Activated T-cell treated with anti-CD3 and anti-CD28 coated beads, Interleukin-2, amount 50 U/mL, for 72 hours (primary cell): Measurements from ENCODE around the gene KLK12. TPM values are rescaled to one million over a fixed set of nuclear protein-coding genes. Genes with fewer than 3 reads are reported as not detected.

ENCODE experiments used
- ATAC-seq, 2 donors: fragments of 150-1000 bp; cut with Tn5 transposase; replicated peaks in 1 of 2; 2 replicates each; pipeline ENCODE4 v1.10.0; 2021; ENCODE audit warnings: moderate library complexity in 2 of 2, mild to moderate bottlenecking in 1 of 2
- DNase-seq, 2 donors: peaks; one replicate each; pipeline ENCODE4 v3.0.0; 2021 to 2022; ENCODE audit warnings: mixed read lengths in 1 of 2
- H3K27ac Mint-ChIP-seq: one replicate; pipeline ENCODE4 v1.8.0; 2022; ENCODE audit warnings: mild to moderate bottlenecking, moderate library complexity, mixed read lengths
- H3K27me3 Mint-ChIP-seq: one replicate; pipeline ENCODE4 v1.8.0; 2022; ENCODE audit warnings: low read depth, mixed read lengths
- H3K36me3 Mint-ChIP-seq, 2 donors: one replicate each; pipeline ENCODE4 v1.8.0; 2022; ENCODE audit warnings: mixed read lengths in 2 of 2, mild to moderate bottlenecking in 1 of 2; ENCODE audit not compliant: insufficient read depth in 2 of 2
- H3K4me1 Mint-ChIP-seq: one replicate; pipeline ENCODE4 v1.8.0; 2022; ENCODE audit warnings: low read depth, mixed read lengths
- H3K4me3 Mint-ChIP-seq, 2 donors: one replicate each; pipeline ENCODE4 v1.8.0; 2022; ENCODE audit warnings: mild to moderate bottlenecking in 2 of 2, mixed read lengths in 2 of 2, moderate library complexity in 2 of 2
- H3K9me3 Mint-ChIP-seq, 2 donors: one replicate each; pipeline ENCODE4 v1.8.0; 2022; ENCODE audit warnings: mixed read lengths in 2 of 2
- total RNA-seq, 2 donors: library from RNA; stranded (reverse); gene quantifications; one replicate each; pipeline ENCODE4 v1.2.3, GENCODE V29; 2022

KLK12 gene
- not detected for total RNA-seq

DNA sequence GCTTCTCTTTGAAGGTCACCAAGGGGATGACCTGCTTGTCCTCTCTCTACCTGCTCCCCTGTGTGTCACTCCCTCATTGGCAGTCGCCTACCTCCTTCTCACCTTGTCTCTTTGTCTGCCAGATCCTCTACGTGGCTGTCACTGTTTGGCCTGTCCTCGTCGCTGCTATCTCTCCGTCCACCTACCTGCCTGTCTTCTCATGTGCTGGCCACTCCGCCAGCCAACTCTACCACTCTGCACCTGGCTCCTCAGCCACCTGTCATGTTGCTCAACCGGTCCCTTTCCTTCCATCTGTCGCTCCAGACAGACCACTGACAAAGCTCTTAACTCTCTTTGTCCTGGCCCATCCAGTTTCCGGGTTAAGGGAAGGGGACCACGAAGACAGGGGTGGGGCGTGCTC is at the start of gene KLK12:
Gene KLK12, minus strand, starts transcription at position 299 of the 400 bp plus-strand sequence. CDS start 381 bp downstream, outside the sequence.
- Mint-ChIP-seq H3K27ac (no peak within 1 kb of the TSS), H3K36me3 (no peaks in the 10 kb centered on the region), H3K4me3 (no peak within 1 kb of the TSS), H3K27me3 (peaks cover 21% of the 10 kb centered on the region), H3K4me1 (no peaks in the 10 kb centered on the region), H3K9me3 (no peaks in the 10 kb centered on the region)
- ATAC-seq (no peak), DNase-seq (no peak)

DNA sequence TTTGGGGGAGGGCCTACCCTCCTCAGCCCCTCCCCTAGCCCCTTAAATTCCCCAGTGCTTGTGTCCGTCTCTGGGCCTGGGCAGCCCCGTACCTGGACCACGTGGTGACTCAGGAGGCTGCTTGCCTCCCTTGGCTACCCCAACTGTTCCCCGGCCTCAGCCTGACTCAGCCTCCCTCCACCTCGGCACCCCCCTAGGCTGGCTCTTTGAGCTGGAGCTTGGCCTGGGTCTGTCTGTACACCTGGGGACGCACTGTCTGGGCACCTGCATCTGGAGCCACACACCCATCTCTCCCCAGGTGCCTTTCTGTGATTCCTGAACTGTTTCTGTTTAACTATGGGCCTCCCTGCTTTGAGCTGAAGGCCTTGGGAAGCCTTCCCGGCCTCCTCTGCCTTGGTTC is 49.7 kb upstream of the KLK12 start:
- no peaks in the 10 kb centered on the region for H3K36me3 Mint-ChIP-seq
- ATAC-seq = no peak

GRCh38 chr19:51083783-51084182 is 49.0 kb upstream of the KLK12 start:
- ATAC-seq (no peak), DNase-seq (no peak)
- Mint-ChIP-seq H3K4me3 (no peak overlapping the region), H3K9me3 (no peaks in the 10 kb centered on the region), H3K36me3 (no peaks in the 10 kb centered on the region), H3K4me1 (peaks cover 4% of the 10 kb centered on the region), H3K27me3 (peaks cover 19% of the 10 kb centered on the region), H3K27ac (no peak overlapping the region)

More for the DNA sequence above, 49.7 kb upstream of the KLK12 start:
- no peak overlapping the region for H3K4me3 Mint-ChIP-seq
- no peak for DNase-seq
- H3K27me3 Mint-ChIP-seq = peaks cover 19% of the 10 kb centered on the region
- no peaks in the 10 kb centered on the region for H3K9me3 Mint-ChIP-seq
- H3K27ac Mint-ChIP-seq = no peak overlapping the region
- peaks cover 4% of the 10 kb centered on the region for H3K4me1 Mint-ChIP-seq

- ATAC-seq (no peak), DNase-seq (no peak)
- peaks cover 4% of the 10 kb centered on the region for H3K4me1 Mint-ChIP-seq
- no peak overlapping the region for H3K27ac Mint-ChIP-seq
- no peaks in the 10 kb centered on the region for H3K9me3 Mint-ChIP-seq
- no peaks in the 10 kb centered on the region for H3K36me3 Mint-ChIP-seq
- H3K4me3 Mint-ChIP-seq = no peak overlapping the region
- H3K27me3 Mint-ChIP-seq = peaks cover 19% of the 10 kb centered on the region
Measured at GRCh38 chr19:51083181-51083580, 48.4 kb upstream of the KLK12 start.

DNA sequence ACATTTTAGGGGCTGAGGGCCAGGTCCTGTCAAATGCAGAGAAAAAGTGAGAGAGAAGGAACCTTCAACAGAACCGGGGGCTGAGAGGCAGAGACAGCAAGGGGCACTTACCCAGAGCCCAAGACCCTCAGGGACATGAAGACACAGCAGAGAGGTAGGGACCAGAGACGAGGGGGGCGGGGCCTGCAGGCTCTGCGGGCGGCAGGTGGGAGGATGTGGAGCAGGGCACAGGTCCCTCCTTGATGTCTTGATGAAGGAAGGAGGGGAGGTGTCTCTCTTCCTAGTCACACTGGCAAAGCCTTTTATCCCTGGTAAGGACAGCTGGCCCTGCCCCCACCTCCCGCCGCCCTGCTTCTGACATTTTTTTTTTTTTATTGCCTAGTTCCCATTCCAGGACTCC is 47.8 kb upstream of the KLK12 start, which contains the start of gene KLK14:
Gene KLK14, minus strand, starts transcription at position 277 of the 400 bp plus-strand sequence. Its CDS starts 273 bp downstream, at position 4.
- DNase-seq = no peak
- H3K4me3 Mint-ChIP-seq = no peak within 1 kb of the TSS
- H3K27ac Mint-ChIP-seq = no peak within 1 kb of the TSS

DNA sequence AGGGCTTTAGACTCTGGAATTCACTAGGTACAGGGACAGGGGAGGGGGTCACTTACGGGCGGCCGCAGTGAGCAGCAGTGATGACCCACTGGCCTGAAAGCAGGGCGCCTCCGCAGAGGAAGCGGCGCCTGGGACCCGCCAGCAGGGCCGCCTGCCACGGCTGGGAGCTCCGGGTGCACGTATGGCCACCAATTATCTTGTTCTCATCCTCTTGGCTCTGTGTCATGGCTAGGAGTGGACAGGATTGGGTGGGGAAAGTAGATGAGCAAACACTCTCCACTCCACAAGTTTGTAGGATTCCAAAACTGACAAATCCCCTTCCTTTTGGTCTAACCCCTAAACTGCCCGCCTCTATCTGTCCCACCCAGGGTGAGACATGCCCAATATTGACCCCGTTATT is 46.7 kb upstream of the KLK12 start:
- ATAC-seq = no peak
- H3K4me1 Mint-ChIP-seq = peaks cover 4% of the 10 kb centered on the region
- H3K36me3 Mint-ChIP-seq = no peaks in the 10 kb centered on the region

More for the DNA sequence above, 47.8 kb upstream of the KLK12 start, which contains the start of gene KLK14:
- Mint-ChIP-seq H3K36me3 (no peaks in the 10 kb centered on the region), H3K4me1 (peaks cover 4% of the 10 kb centered on the region), H3K9me3 (no peaks in the 10 kb centered on the region), H3K27me3 (peaks cover 19% of the 10 kb centered on the region)
- ATAC-seq = no peak

DNA sequence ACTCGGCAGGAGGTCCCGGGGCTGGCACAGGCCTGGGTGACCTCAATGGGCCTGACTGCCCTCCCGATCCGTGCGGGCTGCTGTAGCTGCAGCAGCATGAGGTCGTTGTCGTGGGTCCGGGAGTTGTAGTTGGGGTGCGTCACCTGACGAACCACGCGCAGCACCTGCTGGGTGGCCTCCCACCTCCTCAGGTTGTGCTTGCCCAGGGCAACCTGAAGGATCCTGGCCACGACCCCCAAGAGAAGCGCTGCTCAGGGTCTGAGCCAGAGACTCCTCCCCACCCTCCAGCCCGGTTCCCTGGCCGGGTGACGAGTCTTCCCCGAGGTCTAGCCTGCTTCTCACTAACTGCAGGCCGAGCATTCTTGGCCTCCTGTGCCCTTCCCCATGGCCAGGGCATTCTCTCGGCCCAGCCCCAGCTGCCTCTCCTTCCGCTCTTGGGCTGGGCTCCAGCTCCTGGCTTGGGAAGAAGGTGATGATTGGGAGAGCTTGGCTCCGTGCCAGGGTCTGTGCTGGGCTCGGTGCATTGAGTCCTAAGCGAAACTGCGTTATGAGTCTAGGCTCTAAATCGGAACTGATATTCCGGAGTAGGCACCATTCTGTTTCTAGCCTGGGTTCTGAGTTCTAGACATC is 44.8 kb upstream of the KLK12 start:
- Mint-ChIP-seq H3K36me3 (no peaks in the 10 kb centered on the region), H3K9me3 (no peaks in the 10 kb centered on the region), H3K4me1 (peaks cover 4% of the 10 kb centered on the region), H3K4me3 (no peak overlapping the region), H3K27ac (no peak overlapping the region), H3K27me3 (peaks cover 22% of the 10 kb centered on the region)
- DNase-seq (no peak), ATAC-seq (no peak)

More for the DNA sequence above, 46.7 kb upstream of the KLK12 start:
- Mint-ChIP-seq H3K4me3 (no peak overlapping the region), H3K9me3 (no peaks in the 10 kb centered on the region), H3K27ac (no peak overlapping the region), H3K27me3 (peaks cover 19% of the 10 kb centered on the region)
- DNase-seq = no peak

- DNase-seq (no peak), ATAC-seq (no peak)
- Mint-ChIP-seq H3K4me3 (no peak overlapping the region), H3K36me3 (peaks cover 0 to 3% of the 10 kb centered on the region in 2 donors), H3K27ac (no peak overlapping the region), H3K27me3 (peaks cover 28% of the 10 kb centered on the region), H3K4me1 (peaks cover 4% of the 10 kb centered on the region), H3K9me3 (peaks cover 0 to 1% of the 10 kb centered on the region in 2 donors)
Measured at GRCh38 chr19:51078731-51079130, 43.9 kb upstream of the KLK12 start.

DNA sequence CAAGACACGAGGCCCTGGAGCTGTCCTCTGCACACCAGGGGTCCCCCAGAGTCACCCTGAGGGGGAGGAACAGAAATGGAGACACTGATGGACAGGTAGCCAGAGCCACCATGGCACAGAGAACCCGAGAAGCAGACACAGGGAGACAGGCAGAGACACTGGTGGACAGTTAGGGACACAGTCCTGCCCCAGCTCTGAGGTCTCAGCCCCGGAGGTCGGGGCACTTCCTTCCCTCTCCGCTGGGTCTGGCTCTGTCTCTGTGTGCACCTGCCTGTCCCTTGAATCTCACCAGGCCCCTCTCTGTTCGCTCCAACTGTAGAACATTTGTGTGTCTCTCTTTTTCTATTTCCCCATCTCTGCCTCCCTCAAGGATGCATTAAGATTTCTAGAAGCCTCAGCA is 43.3 kb upstream of the KLK12 start:
- ATAC-seq (no peak), DNase-seq (no peak)
- H3K4me1 Mint-ChIP-seq = no peaks in the 10 kb centered on the region
- H3K27me3 Mint-ChIP-seq = peaks cover 28% of the 10 kb centered on the region
- H3K9me3 Mint-ChIP-seq = peaks cover 0 to 1% of the 10 kb centered on the region in 2 donors
- H3K36me3 Mint-ChIP-seq = peaks cover 0 to 8% of the 10 kb centered on the region in 2 donors
- no peak overlapping the region for H3K27ac Mint-ChIP-seq
- H3K4me3 Mint-ChIP-seq = no peak overlapping the region

DNA sequence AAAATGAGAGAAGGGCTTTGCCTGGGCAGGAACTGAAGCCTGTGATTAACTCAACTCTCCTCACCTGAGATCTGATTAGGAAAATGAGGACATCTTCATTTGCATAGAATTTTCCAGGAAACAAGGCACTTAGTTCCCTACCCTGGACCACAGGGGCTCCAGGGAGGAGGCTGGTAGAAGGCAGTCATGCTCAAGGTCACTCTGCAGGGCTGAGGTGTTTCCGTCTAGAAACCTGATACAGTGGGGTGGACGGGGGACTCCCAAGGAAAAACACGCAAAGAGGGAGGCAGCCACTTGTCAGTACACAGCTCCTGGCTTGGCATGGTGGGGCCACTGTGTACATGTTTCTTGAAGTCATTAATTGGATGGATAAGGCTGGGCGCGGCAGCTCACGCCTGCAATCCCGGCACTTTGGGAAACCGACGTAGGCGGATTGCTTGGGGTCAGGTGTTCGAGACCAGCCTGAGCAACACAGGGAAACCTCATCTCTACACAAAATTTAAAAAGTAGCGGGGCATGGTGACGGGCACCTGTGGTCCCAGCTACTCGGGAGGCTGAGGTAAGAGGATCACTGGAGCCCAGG is 41.9 kb upstream of the KLK12 start:
- H3K36me3 Mint-ChIP-seq = peaks cover 0 to 8% of the 10 kb centered on the region in 2 donors
- no peaks in the 10 kb centered on the region for H3K4me1 Mint-ChIP-seq
- no peak overlapping the region for H3K4me3 Mint-ChIP-seq
- peaks cover 0 to 1% of the 10 kb centered on the region in 2 donors for H3K9me3 Mint-ChIP-seq
- peaks cover 19% of the 10 kb centered on the region for H3K27me3 Mint-ChIP-seq
- ATAC-seq (no peak), DNase-seq (no peak)
- no peak overlapping the region for H3K27ac Mint-ChIP-seq

DNA sequence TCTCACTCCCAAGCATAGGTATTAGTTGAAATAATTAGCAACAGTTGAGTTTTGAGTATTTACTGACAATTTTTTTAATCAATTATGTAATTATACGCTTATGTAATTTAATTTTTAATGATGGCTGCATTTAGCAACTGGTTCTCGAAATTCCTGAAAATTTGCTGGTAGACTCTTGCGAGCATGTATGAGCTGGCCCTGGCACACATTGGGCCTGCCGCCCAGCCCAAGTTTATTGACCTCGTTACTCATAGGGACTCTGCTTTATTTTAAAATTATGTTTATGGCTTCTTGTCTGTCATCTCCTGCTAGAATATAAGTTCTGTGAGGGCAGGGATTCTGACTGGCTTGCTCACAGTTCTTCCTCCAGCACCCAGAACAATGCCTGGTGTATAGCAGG is 41.2 kb upstream of the KLK12 start:
- no peak overlapping the region for H3K27ac Mint-ChIP-seq
- H3K36me3 Mint-ChIP-seq = peaks cover 0 to 8% of the 10 kb centered on the region in 2 donors
- peaks cover 19% of the 10 kb centered on the region for H3K27me3 Mint-ChIP-seq
- H3K9me3 Mint-ChIP-seq = peaks cover 0 to 1% of the 10 kb centered on the region in 2 donors
- DNase-seq = no peak
- ATAC-seq = no peak
- no peaks in the 10 kb centered on the region for H3K4me1 Mint-ChIP-seq
- H3K4me3 Mint-ChIP-seq = no peak overlapping the region

DNA sequence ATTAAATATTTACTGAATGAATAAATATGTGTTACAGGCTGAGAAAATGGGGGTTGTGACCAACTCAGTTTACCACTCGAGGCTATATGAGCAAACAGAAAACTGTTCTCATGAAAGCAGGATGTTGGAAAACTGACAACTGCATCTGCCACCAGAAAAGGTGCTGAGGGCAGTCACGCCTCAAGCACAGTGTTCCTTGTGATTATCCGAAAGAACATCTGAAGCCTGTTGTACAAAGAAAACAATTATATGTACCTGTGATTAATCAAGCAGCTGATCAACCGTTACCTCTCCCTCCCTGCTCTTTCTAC is 36.2 kb upstream of the KLK12 start:
- Mint-ChIP-seq H3K27ac (no peak overlapping the region), H3K4me3 (no peak overlapping the region), H3K4me1 (no peaks in the 10 kb centered on the region), H3K27me3 (peaks cover 37% of the 10 kb centered on the region), H3K9me3 (peaks cover 3 to 4% of the 10 kb centered on the region in 2 donors), H3K36me3 (peaks cover 0 to 8% of the 10 kb centered on the region in 2 donors)
- ATAC-seq (no peak), DNase-seq (no peak)

GRCh38 chr19:51070334-51071094 is 35.7 kb upstream of the KLK12 start:
- DNase-seq (no peak), ATAC-seq (no peak)
- Mint-ChIP-seq H3K27me3 (peaks cover 43% of the 10 kb centered on the region), H3K27ac (no peak overlapping the region), H3K36me3 (peaks cover 0 to 8% of the 10 kb centered on the region in 2 donors), H3K4me1 (no peaks in the 10 kb centered on the region), H3K4me3 (no peak overlapping the region), H3K9me3 (peaks cover 3 to 4% of the 10 kb centered on the region in 2 donors)
